ENCODE results near the gene PDZD2. TPM values are rescaled to one million over a fixed set of nuclear protein-coding genes. Genes with fewer than 3 reads are reported as not detected.

Gene PDZD2
- total and polyA plus RNA-seq, 9 donors: 21.2 to 58.2 (median 37.8) TPM

- Histone ChIP-seq H3K4me1 (ENCODE audit: insufficient read depth) (no peaks in the 10 kb centered on the region), H3K27ac (no peak overlapping the region), H3K9me3 (no peaks in the 10 kb centered on the region), H3K27me3 (no peaks in the 10 kb centered on the region), H3K36me3 (no peaks in the 10 kb centered on the region), H3K4me3 (no peak overlapping the region)
- DNase-seq: no peak
- 92 to 94% (median 93%) methylated on average over 7 of the region's 7 CpGs for WGBS, 3 donors
- TF ChIP-seq POLR2A (IDR thresholded peaks at IDR 0.05): no peak
- intact Hi-C loops (cut with DNase I): no loop called here
These were observed 208.4 kb downstream of the PDZD2 start for GRCh38 chr5:31847354-31847753.

DNA sequence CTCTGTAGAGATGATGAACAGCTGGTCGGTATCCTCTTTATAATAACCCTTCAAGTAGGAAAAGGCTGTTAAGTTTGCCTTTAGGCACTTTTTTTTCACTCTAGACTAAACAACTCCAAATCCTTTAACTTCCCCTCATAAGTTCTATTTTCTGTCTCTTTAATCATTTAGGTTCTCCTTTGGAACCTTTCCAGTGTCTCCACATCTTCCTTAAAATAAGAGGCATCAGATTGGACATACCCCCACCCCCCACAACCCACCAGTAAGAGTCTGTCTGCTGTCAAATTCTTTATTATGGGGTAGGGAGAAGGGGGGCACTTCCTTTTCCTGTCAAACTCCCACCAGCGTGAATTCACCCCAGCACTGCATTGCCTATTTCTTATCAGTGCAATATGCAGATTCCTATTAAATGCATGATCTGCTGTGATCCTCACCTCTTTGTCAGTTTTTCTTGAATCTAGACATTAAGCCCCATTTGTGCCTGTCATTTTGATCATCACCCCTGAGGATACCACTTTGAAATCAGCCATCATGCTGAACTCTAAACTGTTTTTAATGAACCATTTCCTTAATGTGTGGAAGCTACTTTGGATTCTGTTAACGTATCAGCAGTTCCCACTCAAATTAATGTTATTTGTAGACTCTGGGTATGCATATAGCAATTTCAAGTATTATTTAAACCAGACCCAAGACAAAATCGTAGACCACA, 212.2 kb downstream of the PDZD2 start:
- 52 to 61% (median 58%) methylated on average over 4 of the region's 4 CpGs for WGBS, 3 donors
- Histone ChIP-seq H3K4me3 (no peak overlapping the region), H3K36me3 (no peaks in the 10 kb centered on the region), H3K9me3 (no peaks in the 10 kb centered on the region), H3K4me1 (ENCODE audit: insufficient read depth) (peaks cover 6% of the 10 kb centered on the region), H3K27me3 (no peaks in the 10 kb centered on the region), H3K27ac (no peak overlapping the region)
- intact Hi-C loops (cut with DNase I): no loop called here
- DNase-seq: no peak
- TF ChIP-seq CTCF (IDR thresholded peaks at IDR 0.05) (no peak), EP300 (IDR thresholded peaks at IDR 0.05) (no peak), POLR2A (IDR thresholded peaks at IDR 0.05) (no peak)

DNA sequence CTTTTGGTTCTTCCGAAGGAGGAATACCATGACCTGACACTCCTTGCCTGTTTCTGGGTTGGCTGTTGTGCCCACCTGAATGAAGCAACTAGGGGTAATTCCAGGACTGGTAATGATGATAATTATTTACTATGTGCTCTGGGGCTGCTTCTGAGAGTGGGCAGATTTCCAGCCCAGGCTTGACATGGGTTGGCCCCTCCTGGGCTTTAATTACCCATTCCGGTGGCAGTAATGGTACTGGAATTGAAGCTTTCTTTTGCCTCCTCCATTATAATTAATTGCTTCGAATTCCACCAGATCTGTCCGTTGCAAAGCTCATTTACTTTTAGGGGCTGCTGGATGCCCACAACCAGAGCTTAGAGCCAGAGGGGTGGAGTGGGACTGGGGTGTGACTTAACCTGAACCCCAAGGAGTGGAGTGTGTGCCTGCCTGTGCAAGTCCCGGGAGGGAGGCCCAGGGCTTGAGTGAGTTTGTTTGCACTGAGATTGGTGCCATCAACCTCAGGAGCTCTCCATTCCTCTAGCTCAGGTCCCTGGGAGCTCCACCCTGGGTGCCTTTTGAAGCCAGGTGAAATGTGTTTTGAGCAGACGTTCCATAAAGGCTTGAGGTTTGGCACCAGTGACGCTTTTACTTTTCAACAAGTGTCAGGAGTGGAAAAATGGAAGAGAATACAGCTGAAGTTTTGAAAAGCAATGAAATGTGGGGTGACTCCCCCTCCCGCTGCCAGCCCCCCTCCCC, 214.6 kb downstream of the PDZD2 start:
- no peak for TF ChIP-seq CTCF (IDR thresholded peaks at IDR 0.05)
- TF ChIP-seq EP300 (IDR thresholded peaks at IDR 0.05): no peak
- TF ChIP-seq POLR2A (IDR thresholded peaks at IDR 0.05): no peak
- Histone ChIP-seq H3K36me3 (no peaks in the 10 kb centered on the region), H3K27me3 (no peaks in the 10 kb centered on the region), H3K4me1 (ENCODE audit: insufficient read depth) (peaks cover 6% of the 10 kb centered on the region), H3K9me3 (no peaks in the 10 kb centered on the region), H3K4me3 (no peak overlapping the region), H3K27ac (peak overlapping the region in 1 of 2 donors; percentile 31)
- WGBS, 3 donors: 64 to 70% (median 64%) methylated on average over 8 of the region's 8 CpGs
- peak in 1 of 5 donors; percentile 15 for DNase-seq
- intact Hi-C loops (cut with DNase I): no loop called here

DNA sequence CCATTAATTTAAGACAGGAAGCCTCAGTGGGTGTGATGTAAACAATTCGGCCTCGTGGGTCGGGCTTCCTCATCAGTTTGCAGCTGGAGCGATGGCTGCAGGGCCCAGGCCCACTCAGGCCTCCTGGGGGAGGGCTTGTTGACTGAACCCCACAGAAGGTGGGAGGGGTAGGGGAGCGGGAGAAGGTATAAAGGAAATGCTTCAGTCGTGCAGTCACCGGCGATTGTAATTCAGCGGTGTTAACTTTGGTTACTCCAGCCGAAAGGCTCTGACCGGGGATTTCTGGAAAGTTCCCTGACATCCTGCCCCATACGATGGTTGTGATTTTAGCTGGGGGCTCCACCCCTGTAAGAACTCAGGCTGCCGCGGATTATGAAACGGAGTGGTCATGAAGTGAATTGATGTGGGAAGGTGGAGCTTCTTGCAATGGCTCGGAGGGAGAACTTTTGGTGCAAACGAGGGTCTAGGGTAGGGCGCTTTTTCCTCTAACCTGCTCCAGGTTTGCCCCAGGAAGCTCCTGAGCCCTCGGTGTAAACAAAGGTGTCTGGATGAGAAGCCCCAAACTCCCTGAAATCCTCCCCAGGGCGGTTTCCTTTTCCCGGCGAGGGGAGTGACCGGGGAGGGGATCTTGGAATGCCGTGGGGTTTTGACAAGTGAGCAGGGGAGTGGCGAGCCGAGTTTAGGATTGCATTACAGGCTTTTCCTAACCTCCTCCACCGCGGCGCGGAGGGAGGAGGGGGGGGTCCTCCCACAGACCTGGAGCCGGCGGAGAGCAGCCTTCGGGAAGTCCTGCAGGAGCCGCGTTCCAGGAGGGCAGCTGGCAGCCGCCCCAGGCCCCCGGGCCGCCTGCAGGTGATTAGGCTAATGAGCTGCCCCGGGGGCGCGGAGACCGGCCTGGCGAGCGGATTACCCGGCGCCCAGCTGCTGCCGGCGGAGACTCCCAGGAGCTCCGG, 215.5 kb downstream of the PDZD2 start:
- peaks cover 6% of the 10 kb centered on the region for H3K4me1 ChIP-seq (ENCODE audit: insufficient read depth)
- no peaks in the 10 kb centered on the region for H3K36me3 ChIP-seq
- WGBS, 3 donors: 1 to 2% (median 1%) methylated on average over 48 to 49 of the region's 49 CpGs
- no peaks in the 10 kb centered on the region for H3K27me3 ChIP-seq
- DNase-seq: peak; percentile 53 to 67 (median 60)
- TF ChIP-seq EP300 (IDR thresholded peaks at IDR 0.05) (no peak), POLR2A (IDR thresholded peaks at IDR 0.05) (no peak), CTCF (IDR thresholded peaks at IDR 0.05) (no peak)
- peak overlapping the region; percentile 31 to 33 for H3K27ac ChIP-seq
- H3K4me3 ChIP-seq: peak overlapping the region; percentile 63
- H3K9me3 ChIP-seq: no peaks in the 10 kb centered on the region
- intact Hi-C loops (cut with DNase I): no loop called here
